ENCODE results near the gene MTA1.

Gene MTA1

DNA sequence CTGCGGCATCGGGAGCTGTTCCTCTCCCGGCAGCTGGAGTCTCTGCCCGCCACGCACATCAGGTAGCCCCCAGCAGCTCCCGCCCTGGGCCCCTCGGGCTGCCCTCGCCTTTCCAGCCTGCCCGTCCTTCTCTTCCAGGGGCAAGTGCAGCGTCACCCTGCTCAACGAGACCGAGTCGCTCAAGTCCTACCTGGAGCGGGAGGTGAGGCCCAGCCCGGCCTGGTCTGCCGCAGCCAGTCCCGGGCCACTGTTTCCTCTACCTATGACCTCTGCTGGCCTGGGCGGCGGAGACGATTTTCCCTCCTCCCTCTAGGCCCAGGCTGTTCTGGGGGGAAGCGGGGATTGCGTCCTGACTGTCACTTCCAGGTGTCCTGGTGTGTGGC, 30.5 kb downstream of the MTA1 start:
- DNase-seq: no peak
- in situ Hi-C loops (cut with HindIII; ENCODE audit: low pct_ligation_motif_present, low pct_unique_long_range_greater_than_20kb, low sequenced_read_pairs): no loop called here

DNA sequence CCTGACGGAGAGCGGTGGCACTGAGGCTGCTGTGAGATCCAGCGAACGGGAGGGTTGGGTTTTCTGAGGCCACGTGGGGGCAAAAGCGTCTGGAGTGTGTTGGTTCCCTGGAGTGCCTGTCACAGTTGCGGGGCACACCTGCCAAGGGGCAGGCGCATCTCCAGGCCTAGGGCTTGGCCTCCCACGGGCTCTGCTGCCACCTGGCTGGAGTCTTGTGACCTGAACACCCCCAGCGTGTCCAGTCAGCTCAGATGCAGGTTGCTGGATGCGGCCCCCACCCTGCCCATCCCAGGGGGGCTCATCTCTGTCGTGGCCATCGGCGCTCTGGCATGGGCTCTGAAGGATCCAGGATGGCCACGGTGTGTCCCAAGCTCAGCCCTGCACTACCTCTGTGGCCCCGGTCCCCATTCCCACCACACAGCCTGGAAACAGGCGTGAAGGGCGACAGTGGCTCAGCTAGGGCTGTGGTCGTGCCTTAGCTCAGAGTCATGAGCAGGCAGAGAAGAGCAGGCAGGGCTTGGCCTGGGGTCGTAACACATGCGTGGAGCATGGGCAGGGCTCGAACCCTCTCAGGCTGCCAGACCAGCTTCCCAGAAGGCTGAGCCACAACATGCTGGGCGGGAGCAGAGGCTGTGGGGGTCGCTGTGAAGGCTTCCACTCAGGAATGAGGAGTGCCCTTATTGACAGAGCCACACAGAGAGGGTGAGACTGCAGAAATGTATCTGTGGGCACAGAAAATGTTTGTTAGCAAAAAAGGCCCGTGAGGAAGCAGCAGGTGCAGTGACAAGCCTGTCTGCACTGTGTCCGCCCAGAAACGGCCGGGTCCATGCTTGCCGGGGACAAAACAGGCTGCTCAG, 31.5 kb downstream of the MTA1 start:
- no peak for DNase-seq
- in situ Hi-C loops (cut with HindIII; ENCODE audit: low pct_ligation_motif_present, low pct_unique_long_range_greater_than_20kb, low sequenced_read_pairs): no loop called here

DNA sequence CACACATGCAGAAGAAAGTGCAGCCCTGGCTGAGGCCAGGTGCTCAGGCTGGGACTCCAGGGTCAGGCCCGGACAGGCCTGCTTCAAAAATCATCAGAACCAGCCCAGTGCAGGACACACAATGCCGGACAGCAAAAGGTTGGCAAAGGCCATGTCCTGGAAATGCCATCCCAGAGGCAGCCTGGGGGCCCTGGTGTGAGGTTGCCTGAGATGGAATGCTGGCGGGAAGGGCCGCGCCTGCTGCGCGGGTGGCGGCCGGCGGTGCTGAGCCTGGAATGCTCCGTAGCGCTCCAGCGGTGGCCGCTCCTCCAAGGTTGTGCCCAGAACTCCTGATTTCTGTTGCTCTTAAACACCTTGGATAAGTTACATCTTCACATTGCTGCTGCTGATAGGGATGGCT, 33.3 kb downstream of the MTA1 start:
- in situ Hi-C loops (cut with HindIII; ENCODE audit: low pct_ligation_motif_present, low pct_unique_long_range_greater_than_20kb, low sequenced_read_pairs): no loop called here
- no peak for DNase-seq

DNA sequence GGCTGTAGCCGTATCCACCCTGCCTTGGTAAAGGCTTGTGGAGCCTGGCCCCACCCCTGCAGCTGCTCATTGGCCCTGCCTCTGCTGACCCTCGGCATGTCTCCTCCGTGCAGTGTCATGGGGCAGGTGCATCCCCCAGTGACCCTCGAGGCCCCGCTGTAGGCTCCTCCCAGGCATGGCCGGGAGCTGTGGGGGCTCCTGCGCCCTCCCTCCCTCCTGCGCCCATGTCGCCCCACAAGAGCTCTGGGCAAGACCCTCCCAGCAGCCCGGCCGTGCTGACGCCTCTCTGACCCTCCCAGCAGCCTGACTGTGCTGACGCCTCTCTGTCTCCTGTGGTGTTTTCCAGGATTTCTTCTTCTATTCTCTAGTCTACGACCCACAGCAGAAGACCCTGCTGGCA, 34.2 kb downstream of the MTA1 start:
- in situ Hi-C loops (cut with HindIII; ENCODE audit: low pct_ligation_motif_present, low pct_unique_long_range_greater_than_20kb, low sequenced_read_pairs): no loop called here

DNA sequence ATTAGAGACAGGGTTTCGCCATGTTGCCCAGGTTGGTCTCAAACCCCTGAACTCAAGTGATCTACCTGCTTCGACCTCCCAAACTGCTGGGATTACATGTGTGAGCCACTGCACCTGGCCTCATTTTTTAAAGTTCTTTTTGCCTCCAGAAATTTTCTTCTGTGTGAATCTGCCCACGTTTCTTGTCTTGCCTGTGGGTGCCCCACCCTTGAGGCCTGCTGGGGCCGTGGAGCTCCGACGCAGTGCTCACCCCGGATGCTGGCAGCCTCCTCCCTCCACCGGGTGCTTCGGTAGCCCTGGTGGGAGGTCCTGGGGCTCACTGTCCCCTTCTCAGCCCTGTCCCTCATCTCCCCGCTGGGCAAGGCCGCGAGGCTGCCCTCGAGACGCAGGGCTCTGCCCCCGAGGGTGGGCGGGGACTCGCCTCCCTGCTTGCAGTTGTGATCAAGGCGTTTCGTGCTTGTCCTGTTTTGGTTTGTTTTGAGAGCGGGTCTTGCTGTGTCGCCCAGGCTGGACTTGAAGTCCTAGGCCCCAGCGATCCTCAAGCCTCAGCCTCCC, 35.5 kb downstream of the MTA1 start:
- DNase-seq: no peak
- in situ Hi-C loops (cut with HindIII; ENCODE audit: low pct_ligation_motif_present, low pct_unique_long_range_greater_than_20kb, low sequenced_read_pairs): no loop called here

More for the DNA sequence above, 34.2 kb downstream of the MTA1 start:
- no peak for DNase-seq

DNA sequence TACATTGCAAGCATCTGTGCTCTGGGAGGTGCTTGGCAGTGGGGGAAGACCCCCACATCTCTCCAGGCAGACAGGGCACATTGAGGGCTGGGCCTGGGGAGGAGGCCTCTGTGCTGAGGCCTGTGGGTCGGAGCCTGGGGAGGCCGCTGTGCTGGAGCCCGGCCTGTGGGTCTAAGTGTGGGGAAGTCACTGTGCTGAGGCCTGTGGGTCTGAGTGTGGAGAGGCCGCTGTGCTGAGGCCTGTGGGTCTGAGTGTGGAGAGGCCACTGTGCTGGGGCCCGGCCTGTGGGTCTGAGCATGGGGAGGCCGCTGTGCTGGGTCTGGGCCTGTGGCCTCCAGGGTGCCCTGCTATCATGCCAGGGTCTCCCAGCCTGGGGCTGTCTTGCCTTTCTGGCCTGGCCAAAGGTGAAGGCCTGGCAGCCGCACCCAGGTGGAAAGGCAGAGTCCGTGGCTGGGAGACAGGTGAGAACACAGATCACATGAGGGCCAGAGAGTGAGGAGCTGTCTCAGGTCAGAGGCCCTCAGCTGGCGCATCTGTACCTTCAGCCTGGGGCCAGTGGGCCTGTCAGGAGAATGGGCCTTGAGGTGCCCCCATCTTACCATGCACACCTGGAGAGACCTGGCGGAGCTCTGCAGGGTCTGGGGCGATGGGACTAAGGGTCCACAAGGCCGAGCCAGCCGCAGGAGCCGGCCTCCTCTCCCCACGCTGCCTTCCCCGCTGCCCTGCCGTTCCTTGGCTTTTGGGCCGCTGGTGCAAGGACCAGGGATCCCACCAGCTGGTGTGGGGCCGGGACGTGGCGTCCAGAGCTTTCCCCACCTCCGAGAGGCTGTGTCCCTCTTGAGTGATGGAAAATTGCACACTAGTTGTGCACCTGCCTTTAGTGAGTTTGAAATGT, 36.4 kb downstream of the MTA1 start:
- in situ Hi-C loops (cut with HindIII; ENCODE audit: low pct_ligation_motif_present, low pct_unique_long_range_greater_than_20kb, low sequenced_read_pairs): no loop called here

DNA sequence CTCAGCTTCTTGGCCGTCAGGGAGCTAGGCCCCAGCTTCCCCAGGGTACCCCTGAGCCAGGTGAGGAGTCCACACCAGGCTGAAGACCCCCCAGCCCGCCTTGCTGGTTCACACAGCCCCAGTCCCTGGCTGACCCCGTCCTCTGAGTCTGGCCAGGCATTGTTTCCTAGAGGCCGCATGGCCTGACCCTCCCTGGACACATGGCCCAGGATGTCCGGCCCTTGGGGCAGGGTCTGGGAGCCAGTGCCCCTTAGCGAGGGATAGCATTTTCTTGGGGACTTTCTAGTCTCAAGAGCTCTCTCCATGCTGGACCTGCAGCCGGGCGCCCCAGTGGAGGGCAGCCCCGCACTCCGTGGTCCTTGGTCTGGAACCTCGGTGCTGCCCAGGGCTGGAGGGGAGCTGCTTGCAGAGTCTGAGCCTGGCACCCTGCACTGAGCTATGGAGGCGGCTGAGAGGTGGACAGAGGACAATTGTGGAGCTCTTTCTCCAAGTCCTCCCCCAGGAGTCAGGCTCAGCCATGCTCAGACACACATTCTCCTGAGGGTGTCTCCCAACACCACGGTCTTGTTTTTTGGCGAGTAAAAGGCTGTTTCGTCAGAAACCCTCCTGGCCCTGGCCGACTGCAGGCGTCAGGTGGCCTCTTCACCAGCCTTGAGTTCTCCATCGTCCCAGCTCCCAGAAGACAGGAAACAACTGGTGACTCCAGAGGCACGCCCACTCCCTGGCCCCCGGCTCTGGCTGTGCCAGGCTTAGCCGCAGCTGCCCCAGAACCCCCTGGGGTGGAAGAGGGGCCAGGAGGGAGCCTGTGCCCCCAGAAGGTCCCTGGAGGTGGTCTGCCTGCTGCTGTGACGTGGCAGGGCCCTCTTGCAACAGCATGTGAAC, 37.4 kb downstream of the MTA1 start:
- in situ Hi-C loops (cut with HindIII; ENCODE audit: low pct_ligation_motif_present, low pct_unique_long_range_greater_than_20kb, low sequenced_read_pairs): no loop called here
- no peak for DNase-seq

More for the DNA sequence above, 36.4 kb downstream of the MTA1 start:
- DNase-seq: no peak

DNA sequence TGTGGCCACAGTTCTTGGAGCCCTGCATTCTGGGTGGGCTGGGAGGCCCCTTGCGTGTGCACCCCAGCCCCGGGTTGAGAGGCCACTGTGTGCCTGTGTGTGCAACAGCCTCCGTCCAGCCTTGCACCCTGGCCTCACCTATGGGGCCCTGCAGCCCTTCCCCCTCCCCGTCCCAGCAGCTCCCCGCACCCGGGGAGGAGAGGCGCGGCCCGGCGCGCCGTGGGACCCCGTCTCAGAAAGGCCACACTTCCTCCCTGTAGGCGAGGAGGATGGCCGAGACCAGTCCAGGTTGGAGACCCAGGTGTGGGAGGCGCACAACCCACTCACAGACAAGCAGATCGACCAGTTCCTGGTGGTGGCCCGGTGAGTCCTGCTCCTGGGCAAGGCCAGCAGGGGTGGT, 38.4 kb downstream of the MTA1 start:
- in situ Hi-C loops (cut with HindIII; ENCODE audit: low pct_ligation_motif_present, low pct_unique_long_range_greater_than_20kb, low sequenced_read_pairs): no loop called here
- no peak for DNase-seq

DNA sequence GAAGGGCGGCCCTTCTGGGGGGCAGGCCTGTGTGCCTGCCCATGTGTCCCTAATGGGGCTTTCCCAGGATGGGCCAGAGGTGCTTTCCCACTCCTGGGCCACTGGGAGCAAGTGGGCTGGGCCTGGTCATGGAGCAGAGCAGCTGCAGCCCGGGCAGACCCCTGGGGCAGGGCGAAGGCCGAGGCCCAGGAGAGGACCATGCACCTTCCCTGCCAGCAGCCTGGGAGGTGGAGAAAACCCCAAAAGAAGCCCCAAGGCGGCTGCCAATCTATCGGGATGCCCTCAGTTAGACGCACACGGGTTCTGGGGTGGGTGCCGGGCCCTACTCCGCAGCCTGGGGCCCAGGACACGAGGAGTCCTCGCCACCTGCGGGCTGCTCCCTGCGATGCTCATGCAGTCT, 38.9 kb downstream of the MTA1 start:
- in situ Hi-C loops (cut with HindIII; ENCODE audit: low pct_ligation_motif_present, low pct_unique_long_range_greater_than_20kb, low sequenced_read_pairs): no loop called here
- DNase-seq: no peak

DNA sequence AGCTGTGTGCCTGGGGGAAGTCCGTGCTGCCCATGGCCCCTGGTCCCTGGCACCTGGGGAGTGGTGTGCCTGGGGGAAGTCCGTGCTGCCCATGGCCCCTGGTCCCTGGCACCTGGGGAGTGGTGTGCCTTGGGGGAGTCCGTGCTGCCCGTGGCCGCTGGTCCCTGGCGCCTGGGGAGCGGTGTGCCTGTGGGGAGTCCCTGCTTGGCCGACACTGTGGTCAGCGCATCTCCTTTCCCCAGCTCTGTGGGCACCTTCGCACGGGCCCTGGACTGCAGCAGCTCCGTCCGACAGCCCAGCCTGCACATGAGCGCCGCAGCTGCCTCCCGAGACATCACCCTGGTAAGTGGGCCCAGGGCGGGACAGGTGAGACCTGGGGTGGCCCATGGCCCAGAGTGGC, 40.5 kb downstream of the MTA1 start:
- in situ Hi-C loops (cut with HindIII; ENCODE audit: low pct_ligation_motif_present, low pct_unique_long_range_greater_than_20kb, low sequenced_read_pairs): no loop called here

DNA sequence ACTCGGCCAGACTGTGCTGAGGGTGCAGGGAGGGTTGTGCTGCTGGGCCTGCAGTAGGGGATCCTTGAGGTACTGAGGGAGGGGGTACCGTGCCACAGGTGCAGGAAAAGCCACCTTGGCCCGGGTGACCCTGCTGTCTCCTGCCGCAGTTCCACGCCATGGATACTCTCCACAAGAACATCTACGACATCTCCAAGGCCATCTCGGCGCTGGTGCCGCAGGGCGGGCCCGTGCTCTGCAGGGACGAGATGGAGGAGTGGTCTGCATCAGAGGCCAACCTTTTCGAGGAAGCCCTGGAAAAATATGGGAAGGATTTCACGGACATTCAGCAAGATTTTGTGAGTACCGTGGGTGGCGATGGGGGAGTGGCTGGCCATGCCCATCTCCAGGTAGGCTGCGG, 41.0 kb downstream of the MTA1 start:
- DNase-seq: no peak
- in situ Hi-C loops (cut with HindIII; ENCODE audit: low pct_ligation_motif_present, low pct_unique_long_range_greater_than_20kb, low sequenced_read_pairs): no loop called here

More for the DNA sequence above, 40.5 kb downstream of the MTA1 start:
- no peak for DNase-seq

DNA sequence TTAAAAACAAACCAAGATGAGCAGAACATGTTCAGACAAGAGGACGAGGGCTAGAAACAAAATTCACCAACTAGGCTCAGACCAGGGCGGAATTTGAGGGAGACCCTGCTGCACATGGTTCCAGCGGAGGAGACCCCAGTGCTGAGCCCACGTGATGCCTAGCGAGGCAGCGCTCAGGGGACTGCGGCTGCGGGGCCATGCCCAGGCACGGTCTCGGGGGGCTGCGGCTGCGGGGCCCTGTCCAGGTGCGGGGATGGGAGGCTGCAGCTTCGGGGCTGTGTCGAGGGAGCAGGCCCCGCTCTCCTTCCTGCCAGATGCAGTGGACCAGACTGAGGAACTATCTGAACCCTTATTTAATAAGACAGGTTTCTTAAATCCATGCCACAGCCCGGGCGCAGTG, 42.3 kb downstream of the MTA1 start:
- DNase-seq: no peak
- in situ Hi-C loops (cut with HindIII; ENCODE audit: low pct_ligation_motif_present, low pct_unique_long_range_greater_than_20kb, low sequenced_read_pairs): no loop called here

DNA sequence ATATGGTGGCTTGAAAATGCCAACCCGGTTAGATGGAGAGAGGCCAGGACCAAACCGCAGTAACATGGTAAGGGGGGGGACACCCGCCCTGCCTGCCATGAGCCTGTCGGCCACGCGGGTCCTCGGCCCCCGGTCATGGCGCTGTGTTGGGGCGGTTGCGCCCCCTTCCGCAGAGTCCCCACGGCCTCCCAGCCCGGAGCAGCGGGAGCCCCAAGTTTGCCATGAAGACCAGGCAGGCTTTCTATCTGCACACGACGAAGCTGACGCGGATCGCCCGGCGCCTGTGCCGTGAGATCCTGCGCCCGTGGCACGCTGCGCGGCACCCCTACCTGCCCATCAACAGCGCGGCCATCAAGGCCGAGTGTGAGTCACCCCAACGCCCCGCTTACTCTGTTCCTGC, 44.9 kb downstream of the MTA1 start:
- in situ Hi-C loops (cut with HindIII; ENCODE audit: low pct_ligation_motif_present, low pct_unique_long_range_greater_than_20kb, low sequenced_read_pairs): no loop called here
- no peak for DNase-seq

DNA sequence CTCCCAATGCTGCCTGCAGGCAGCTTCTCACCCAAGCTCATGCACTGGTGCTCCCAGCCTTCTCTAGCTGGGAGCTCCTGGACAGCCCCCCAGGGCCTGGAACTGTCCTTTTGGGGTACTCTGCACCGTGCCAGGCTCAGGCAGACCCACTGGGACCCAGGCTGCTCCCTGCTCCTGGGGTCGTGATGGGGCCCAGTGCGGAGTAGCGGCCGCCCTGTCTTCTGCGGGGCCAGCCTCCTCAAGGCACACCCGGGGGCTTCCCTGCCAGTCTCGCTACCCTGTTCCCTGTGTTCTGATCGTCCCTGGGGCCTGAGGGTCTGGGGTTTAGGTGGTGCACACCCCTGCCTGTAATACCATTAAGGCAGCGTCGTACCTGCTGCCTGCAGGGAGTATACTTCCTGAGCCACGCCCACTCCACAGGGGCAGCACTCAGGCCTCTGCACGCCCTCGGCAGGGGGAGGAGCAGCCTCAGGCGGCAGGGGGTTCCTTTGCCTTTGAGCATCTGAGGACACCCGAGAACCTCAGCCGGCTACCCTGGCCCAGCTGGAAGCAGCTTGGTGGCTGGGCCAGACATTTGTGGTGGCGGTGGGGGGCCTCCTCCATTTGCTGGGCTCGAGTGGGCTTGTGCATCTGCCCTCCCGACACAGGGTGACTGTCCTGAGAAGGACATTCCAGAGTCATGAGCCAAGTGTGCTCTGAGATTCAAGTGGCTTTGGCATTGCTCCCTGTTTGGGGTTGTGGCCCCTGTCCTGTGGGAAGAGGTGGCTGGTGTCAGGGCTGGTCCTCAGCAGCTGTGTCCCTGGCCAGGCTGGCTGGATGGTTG, 45.8 kb downstream of the MTA1 start:
- in situ Hi-C loops (cut with HindIII; ENCODE audit: low pct_ligation_motif_present, low pct_unique_long_range_greater_than_20kb, low sequenced_read_pairs): no loop called here
- DNase-seq: no peak

DNA sequence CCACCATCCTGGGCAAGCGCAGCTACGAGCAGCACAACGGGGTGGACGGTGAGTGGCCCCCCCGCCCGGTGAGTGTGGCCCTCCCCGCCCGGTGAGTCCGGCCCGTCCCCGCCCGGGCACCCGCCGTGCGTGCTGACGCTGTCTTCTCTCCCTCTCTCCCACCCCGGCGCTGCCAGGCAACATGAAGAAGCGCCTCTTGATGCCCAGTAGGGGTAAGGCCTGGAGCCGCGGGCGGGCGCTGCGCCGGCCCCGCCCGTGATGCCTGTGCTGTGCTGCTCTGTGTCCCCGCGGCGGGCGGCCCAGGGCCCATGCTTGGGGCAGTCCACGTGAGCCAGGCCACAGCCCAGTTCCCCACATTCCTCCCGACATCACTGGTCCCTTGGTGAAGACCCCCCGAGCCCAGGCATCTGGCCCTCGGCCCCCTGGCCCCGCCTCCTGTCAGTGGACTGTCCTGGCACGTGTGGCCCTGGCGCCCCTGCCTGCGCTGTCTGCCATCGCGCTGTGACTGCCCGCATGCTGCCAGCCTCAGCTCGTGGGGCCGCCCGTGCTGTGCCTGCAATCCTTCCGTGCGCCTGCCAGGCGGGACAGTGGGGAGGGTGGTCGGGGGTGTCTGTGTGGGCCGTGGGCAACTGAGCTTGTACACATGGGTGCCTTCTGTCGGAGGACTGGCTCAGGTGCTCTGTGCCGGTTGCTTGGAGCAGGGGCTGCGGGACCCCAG, 47.1 kb downstream of the MTA1 start:
- in situ Hi-C loops (cut with HindIII; ENCODE audit: low pct_ligation_motif_present, low pct_unique_long_range_greater_than_20kb, low sequenced_read_pairs): no loop called here

DNA sequence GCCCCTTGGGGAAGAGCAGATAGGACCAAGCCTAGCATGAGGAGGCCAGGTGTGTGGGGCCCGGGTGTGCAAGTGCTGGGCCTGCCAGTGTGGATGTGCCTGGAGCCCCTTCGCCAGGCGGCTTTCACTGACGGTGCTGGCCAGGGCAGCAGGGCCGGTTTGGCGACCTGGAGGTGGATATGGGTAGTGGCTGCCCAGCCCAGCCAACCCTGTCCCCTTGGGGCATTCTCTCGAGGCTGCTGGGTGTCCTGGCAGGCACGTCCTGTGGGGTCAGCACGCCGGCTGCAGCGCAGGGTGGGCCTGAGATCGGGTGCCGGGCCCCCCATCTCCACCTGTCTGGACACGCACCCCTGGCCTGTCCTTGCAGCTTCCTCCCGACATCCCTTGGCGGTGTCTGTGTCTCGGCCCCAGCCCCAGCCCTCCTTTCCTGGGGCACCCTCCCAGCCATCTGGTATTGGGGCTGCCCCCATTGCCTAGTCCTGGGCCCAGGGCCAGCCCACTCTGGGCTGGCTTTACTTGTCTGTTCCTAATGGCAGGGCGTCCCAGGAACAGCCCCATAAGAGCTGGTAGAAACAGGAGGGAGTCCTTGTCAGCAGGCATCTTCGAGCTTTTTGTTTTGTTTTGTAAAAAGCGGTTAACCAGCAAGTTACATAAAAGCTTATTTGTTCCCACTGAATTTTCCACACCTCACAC, 47.8 kb downstream of the MTA1 start:
- no peak for DNase-seq
- in situ Hi-C loops (cut with HindIII; ENCODE audit: low pct_ligation_motif_present, low pct_unique_long_range_greater_than_20kb, low sequenced_read_pairs): no loop called here

More for the DNA sequence above, 47.1 kb downstream of the MTA1 start:
- no peak for DNase-seq
